SJSA1 (cell line): ENCODE results near the gene RAD51C. TPM values are rescaled to one million over a fixed set of nuclear protein-coding genes. Genes with fewer than 3 reads are reported as not detected.
"Not testable (repeated sequence)": the region's sequence is repeated elsewhere in the genome, so short reads cannot be mapped to it uniquely, and the experiment has no call there.

Source experiments
- DNase-seq, 2 experiments: peaks; one replicate each; pipeline ENCODE4 v3.0.0-alpha.2; 2015 to 2020; ENCODE audit warnings: low spot score in 2 of 2, low read depth in 1 of 2
- H3K27ac ChIP-seq: fragments of 250-450 bp; sonication (Bioruptor Pico); 2 replicates; pipeline ENCODE4 v1.5.1; 2020; ENCODE audit warnings: mild to moderate bottlenecking, moderate library complexity
- H3K27me3 ChIP-seq: fragments of 250-450 bp; sonication (Bioruptor Pico); replicated peaks from 2 replicates; pipeline ENCODE4 v1.5.1; 2020; ENCODE audit warnings: mild to moderate bottlenecking, moderate library complexity
- H3K36me3 ChIP-seq: fragments of 250-450 bp; sonication (Bioruptor Pico); 2 replicates; pipeline ENCODE4 v1.5.1; 2020; ENCODE audit warnings: mild to moderate bottlenecking
- H3K4me1 ChIP-seq: fragments of 250-450 bp; sonication (Bioruptor Pico); replicated peaks from 2 replicates; pipeline ENCODE4 v1.6.1; 2021; ENCODE audit warnings: mild to moderate bottlenecking
- H3K4me3 ChIP-seq: fragments of 250-450 bp; sonication (Bioruptor Pico); 2 replicates; pipeline ENCODE4 v1.5.1; 2020; ENCODE audit warnings: mild to moderate bottlenecking
- H3K9me3 ChIP-seq: fragments of 250-450 bp; sonication (Bioruptor Pico); replicated peaks from 2 replicates; pipeline ENCODE4 v1.5.1; 2020; ENCODE audit warnings: mild to moderate bottlenecking
- total RNA-seq: library from RNA; depleted of rRNA; stranded (reverse); fragments of >200 nt; shearing (Covaris generic); gene quantifications from 2 replicates; pipeline ENCODE4 v1.2.3, GENCODE V29; 2014

The RAD51C gene
- total RNA-seq, 1 experiment from 2014 or later: 77.8 TPM

DNA sequence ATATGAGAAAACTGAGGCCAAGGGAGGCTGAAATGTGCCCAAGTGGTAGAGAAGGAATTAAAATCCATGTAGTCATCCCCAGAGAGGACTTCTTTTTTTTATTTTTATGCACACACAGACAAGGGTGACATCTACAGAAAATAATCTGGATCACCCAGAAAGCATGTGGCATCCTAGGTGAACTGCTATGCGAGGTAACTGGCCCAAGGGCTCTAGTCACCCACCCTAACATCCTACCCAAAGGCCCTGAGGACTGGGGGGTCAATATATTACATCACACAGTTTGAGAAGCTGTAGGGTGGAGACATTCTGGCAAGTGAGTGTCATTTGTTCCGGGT, 23.8 kb upstream of the RAD51C start:
- H3K27me3 ChIP-seq: no peaks in the 10 kb centered on the region
- no peaks in the 10 kb centered on the region for H3K9me3 ChIP-seq
- DNase-seq: no peak
- no peaks in the 10 kb centered on the region for H3K36me3 ChIP-seq
- peaks cover 11% of the 10 kb centered on the region for H3K4me1 ChIP-seq
- H3K4me3 ChIP-seq: no peak overlapping the region
- no peak overlapping the region for H3K27ac ChIP-seq

DNA sequence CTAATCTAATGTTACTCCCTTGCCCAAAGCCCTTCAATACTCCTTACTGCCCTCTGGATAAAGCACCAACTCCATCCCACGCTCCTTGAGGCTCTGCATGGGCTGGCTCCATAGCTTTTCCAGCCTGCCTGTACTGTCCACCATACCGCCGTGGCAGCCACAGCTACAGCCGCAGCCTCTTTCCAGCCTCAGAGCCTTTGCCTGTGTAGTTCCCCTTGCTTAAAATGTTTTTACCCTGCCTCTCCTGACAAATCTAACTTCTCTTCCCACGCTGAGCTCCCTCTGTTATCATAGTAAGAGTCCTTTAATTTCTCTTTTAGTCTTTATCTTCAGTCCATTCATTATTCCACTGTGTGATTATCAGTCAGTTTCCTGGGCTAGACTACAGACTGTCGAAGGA, 22.5 kb upstream of the RAD51C start:
- Histone ChIP-seq H3K36me3 (no peaks in the 10 kb centered on the region), H3K27ac (no peak overlapping the region), H3K9me3 (no peaks in the 10 kb centered on the region), H3K4me3 (no peak overlapping the region), H3K4me1 (peaks cover 11% of the 10 kb centered on the region), H3K27me3 (no peaks in the 10 kb centered on the region)
- no peak for DNase-seq

DNA sequence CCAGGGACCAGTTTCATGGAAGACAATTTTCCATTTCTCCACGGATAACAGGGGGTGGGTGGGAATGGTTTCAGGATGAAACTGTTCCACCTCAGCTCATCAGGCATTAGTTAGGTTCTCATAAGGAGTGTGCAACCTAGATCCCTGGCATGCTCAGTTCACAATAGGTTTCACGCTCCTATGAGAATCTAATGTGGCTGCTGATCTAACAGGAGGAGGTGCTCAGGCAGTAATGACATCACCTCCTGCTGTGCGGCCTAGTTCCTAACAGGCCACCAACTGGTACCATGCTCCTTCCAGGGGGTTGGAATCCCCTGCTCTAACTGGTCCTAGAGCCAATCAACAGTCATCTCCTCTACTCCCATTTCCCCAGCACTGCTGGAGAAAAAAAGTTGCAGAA, 20.4 kb upstream of the RAD51C start:
- Histone ChIP-seq H3K27ac (no peak overlapping the region), H3K4me1 (no peaks in the 10 kb centered on the region; the same call in 1 of the 2 replicates), H3K27me3 (no peaks in the 10 kb centered on the region), H3K36me3 (no peaks in the 10 kb centered on the region), H3K9me3 (no peaks in the 10 kb centered on the region), H3K4me3 (no peak overlapping the region)
- DNase-seq: no peak

DNA sequence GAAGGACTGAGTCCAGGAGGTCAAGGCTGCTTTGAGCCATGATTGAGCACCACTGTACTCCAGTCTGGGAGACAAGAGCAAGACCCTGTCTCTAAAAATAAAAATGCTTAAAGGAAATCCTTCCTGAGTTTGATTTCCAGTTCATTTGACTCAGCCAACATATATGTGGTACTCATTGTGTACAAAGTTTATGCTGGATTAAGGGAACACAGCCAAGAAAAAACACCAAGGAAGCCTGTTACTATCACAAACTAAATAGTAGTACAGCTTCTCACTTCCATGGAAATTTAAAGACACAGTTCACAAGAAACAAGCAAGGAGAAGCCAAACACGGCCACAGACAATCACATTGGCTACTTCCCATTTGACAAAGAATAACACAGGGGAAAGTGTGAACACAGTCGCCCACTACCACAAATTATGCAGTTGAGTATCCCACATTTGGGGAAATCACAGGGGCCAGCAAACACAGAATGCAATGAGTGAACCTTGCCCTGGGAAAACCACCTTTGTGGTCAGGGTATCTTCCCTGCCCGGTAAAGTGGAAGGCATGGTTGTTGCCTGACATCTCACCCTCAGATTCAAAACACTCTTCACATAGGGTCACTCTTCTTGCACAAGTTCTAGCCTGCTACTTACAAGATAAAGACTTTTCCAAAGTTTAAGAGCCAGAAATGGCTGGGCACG, 15.1 kb upstream of the RAD51C start:
- Histone ChIP-seq H3K36me3 (no peaks in the 10 kb centered on the region), H3K27me3 (peaks cover 5% of the 10 kb centered on the region; the same call in 1 of the 2 replicates), H3K4me1 (no peaks in the 10 kb centered on the region; the same call in 1 of the 2 replicates), H3K4me3 (no peak overlapping the region), H3K9me3 (peaks cover 5% of the 10 kb centered on the region; the same call in 1 of the 2 replicates), H3K27ac (no peak overlapping the region)
- no peak for DNase-seq

DNA sequence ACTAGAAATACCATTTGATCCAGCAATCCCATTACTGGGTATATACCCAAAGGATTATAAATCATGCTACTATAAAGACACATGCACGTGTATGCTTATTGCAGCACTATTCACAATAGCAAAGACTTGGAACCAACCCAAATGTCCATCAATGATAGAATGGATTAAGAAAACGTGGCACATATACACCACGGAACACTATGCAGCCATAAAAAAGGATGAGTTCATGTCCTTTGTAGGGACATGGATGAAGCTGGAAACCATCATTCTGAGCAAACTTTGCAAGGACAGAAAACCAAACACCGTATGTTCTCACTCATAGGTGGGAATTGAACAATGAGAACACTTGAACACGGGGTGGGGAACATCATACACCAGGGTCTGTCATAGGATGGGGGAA, 14.1 kb upstream of the RAD51C start:
- not testable (repeated sequence) for H3K36me3 ChIP-seq, H3K27ac ChIP-seq, H3K4me1 ChIP-seq, DNase-seq, H3K4me3 ChIP-seq, H3K27me3 ChIP-seq, H3K9me3 ChIP-seq

DNA sequence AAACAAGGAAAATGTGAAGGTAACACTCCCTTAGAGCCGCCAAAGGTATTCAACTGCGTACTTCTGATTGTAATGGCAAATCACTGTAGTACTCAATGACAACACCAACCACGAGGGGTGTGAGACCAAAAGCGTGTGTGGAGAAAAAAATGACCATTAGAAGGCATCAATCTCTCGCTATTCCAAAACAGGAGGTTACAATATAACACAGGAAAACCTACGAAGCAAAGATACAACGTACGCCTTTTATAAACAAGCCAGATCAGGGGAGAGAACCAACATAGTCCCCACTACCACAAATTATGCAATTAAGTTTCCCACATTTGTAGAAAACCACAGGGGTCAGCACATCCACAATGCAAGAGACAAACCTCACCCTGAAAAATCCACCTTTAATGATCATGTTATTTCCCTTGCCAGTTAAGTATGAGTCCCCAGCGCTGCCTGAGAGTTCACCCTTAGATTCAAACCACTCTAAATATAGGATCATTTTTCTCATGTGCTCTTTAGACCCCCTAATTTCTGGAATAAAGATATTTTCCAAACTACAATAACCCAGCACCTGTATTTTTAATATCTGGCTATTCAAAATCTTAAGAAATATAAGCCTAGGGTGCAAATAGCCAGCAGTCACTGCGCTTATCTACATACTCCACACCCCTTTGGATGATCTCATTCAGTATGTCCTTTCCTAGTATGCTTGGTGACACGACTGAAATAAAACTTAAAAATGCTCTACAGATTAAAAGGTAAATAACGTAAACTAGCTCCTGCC, 13.0 kb upstream of the RAD51C start:
- Histone ChIP-seq H3K27me3 (peaks cover 5% of the 10 kb centered on the region; the same call in 1 of the 2 replicates), H3K4me3 (no peak overlapping the region), H3K4me1 (no peaks in the 10 kb centered on the region; the same call in 1 of the 2 replicates), H3K27ac (peak overlapping the region; percentile 20; the same call in 1 of the 2 replicates), H3K9me3 (peaks cover 5% of the 10 kb centered on the region; the same call in 1 of the 2 replicates), H3K36me3 (no peaks in the 10 kb centered on the region)
- DNase-seq: peak in 1 of 2 experiments; percentile 26

DNA sequence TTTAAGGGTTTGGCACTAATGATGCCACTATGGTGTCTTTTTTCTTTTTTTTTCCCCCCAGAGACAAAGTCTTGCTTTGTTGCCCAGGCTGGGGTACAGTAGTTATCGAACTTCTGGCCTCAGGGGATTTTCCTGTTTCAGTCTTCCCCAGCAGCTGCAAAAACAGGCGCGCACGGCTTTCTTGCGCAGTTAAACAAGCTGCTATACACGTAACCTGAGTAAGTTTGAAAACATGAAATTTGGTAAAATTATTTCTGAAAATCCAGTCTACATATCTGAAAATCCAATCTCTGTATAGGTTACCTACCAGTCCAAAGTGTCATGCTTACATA, 12.4 kb upstream of the RAD51C start:
- H3K4me1 ChIP-seq: no peaks in the 10 kb centered on the region; the same call in 1 of the 2 replicates
- peaks cover 5% of the 10 kb centered on the region; the same call in 1 of the 2 replicates for H3K9me3 ChIP-seq
- H3K27ac ChIP-seq: no peak overlapping the region
- no peak overlapping the region for H3K4me3 ChIP-seq
- H3K36me3 ChIP-seq: no peaks in the 10 kb centered on the region
- H3K27me3 ChIP-seq: peaks cover 5% of the 10 kb centered on the region; the same call in 1 of the 2 replicates
- DNase-seq: no peak

DNA sequence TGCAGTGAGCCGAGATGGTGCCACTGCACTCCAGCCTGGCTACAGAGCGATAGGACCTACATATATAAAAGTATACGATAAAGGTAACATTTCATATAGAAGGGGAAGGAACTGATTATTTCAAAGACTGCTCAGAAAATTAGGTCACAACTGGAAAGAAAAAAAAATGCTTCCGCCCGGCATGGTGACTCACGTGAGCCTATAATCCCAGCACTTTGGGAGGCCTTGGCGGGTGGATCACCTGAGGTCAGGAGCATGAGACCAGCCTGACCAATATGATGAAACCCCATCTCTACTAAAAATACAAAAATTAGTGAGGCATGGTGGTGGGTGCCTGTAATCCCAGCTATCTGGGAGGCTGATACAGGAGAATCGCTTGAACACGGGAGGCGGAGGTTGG, 8.4 kb upstream of the RAD51C start:
- Histone ChIP-seq H3K36me3 (no peaks in the 10 kb centered on the region), H3K4me3 (no peak overlapping the region), H3K9me3 (peaks cover 5% of the 10 kb centered on the region; the same call in 1 of the 2 replicates), H3K27ac (no peak overlapping the region), H3K27me3 (peaks cover 4% of the 10 kb centered on the region; the same call in 1 of the 2 replicates), H3K4me1 (no peaks in the 10 kb centered on the region; the same call in 1 of the 2 replicates)
- DNase-seq: no peak

DNA sequence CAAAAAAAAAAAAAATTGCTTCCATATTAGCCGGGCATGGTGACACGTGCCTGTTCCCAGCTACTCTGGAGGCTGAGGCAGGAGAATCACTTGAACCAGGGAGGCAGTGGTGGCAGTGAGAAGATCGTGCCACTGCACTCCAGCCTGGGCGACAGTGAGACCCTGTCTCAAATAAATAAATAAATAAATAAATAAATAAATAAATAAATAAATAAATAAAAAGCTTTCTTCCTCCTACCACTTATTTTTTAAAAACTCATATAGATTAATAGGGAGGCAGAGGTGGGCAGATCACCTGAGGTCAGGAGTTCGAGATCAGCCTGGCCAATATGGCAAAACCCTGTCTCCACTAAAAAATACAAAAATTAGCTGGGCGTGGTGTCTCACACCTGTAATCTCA, 7.9 kb upstream of the RAD51C start:
- H3K36me3 ChIP-seq, H3K9me3 ChIP-seq, H3K4me1 ChIP-seq, H3K4me3 ChIP-seq, H3K27me3 ChIP-seq, H3K27ac ChIP-seq, DNase-seq: not testable (repeated sequence)

DNA sequence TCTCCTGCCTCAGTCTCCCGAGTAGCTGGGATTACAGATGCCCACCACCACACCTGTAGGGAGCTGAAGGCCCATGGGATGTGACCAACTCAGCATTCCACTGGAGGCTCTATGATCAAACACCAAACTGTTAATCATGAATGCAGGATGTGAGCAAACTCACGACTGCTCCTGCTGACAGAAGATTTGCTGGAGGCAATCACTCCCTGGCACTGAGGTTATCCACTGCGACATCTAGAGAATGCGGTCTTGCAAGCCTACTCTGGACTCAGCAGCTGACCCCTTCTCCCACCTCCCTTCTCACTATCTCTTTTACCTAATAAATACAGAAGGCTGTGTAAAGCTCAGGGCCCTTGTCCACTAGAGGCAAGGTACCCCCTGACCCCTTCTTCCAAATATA, 5.4 kb upstream of the RAD51C start:
- Histone ChIP-seq H3K9me3 (no peaks in the 10 kb centered on the region), H3K27ac (no peak overlapping the region), H3K27me3 (no peaks in the 10 kb centered on the region), H3K4me1 (no peaks in the 10 kb centered on the region), H3K4me3 (no peak overlapping the region), H3K36me3 (no peaks in the 10 kb centered on the region)
- DNase-seq: no peak

DNA sequence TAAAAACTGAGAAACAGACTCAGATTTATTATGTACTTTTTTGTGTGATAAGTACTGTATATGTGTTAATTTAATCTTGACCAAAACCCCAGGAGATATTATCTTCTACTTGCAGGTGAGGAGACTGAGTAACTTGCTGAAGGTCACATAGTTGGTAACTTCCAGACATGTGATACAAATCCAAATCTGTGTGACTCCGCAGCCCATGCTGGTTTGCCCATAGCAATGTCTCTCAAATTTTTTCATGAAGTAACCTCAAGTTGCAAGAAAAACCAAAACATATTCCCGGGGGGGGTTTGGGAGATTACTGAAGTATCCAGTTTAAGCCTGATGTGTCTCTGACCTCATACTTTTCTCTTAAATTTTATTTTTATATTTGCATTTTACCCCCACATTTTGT, 3.9 kb upstream of the RAD51C start:
- no peaks in the 10 kb centered on the region for H3K27me3 ChIP-seq
- H3K9me3 ChIP-seq: no peaks in the 10 kb centered on the region
- no peaks in the 10 kb centered on the region for H3K36me3 ChIP-seq
- H3K4me3 ChIP-seq: no peak overlapping the region
- H3K4me1 ChIP-seq: peaks cover 10% of the 10 kb centered on the region
- no peak for DNase-seq
- H3K27ac ChIP-seq: no peak overlapping the region

DNA sequence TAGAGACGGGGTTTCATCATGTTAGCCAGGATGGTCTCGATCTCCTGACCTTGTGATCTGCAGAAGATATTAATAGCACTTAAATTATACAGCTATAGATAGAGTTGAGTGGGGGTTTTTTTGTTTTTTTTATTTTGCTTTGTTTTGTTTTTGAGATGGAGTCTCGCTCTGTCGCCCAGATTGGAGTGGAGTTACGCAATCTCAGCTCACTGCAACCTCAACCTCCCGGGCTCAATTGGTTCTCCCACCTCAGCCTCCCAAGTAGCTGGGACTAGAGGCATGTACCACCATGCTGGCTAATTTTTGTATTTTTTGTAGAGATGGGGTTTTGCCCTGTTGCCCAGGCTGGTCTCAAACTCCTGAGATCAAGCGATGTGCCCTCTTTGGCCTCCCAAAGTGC, 2.4 kb upstream of the RAD51C start:
- H3K27ac ChIP-seq, H3K27me3 ChIP-seq, H3K9me3 ChIP-seq, H3K36me3 ChIP-seq, DNase-seq, H3K4me3 ChIP-seq: not testable (repeated sequence)
- peaks cover 13% of the 10 kb centered on the region for H3K4me1 ChIP-seq

DNA sequence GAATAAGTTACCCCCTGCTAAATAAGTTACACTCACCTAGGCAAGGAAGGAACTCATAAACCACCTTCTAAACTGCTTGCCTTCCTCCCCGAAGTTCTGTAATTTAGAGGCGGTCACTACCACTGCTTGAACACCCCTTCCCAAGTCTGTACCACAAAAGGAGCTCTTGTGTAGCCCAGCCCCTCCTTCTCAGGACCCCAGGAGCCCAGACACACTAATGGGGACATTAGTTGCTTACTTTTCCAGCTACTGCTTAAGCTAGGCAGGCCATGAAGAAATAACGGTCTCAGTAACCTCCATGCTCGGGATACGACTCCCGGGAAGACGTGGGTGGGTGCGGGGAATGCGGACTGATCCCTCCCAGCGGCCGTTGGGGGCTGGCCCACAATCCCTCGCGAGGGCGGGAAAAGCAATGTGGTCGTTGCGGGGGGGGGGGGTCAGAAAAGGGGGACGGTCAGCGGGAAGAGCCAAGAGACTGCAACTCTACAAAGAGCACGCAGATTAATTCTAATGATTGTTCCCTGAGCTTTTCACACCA, 632 bp upstream of the RAD51C start, which contains the start of gene TEX14:
TEX14 (minus strand) TSS at position 345 of the 538 bp plus-strand sequence. CDS start 40,044 bp downstream, outside the sequence.
- peak within 1 kb of the TSS; percentile 57 for H3K4me3 ChIP-seq
- H3K4me1 ChIP-seq: peaks cover 13% of the 10 kb centered on the region
- no peaks in the 10 kb centered on the region for H3K27me3 ChIP-seq
- peak within 1 kb of the TSS; percentile 56 for H3K27ac ChIP-seq
- H3K36me3 ChIP-seq: peaks cover 9% of the 10 kb centered on the region
- no peaks in the 10 kb centered on the region for H3K9me3 ChIP-seq
- DNase-seq: no peak

DNA sequence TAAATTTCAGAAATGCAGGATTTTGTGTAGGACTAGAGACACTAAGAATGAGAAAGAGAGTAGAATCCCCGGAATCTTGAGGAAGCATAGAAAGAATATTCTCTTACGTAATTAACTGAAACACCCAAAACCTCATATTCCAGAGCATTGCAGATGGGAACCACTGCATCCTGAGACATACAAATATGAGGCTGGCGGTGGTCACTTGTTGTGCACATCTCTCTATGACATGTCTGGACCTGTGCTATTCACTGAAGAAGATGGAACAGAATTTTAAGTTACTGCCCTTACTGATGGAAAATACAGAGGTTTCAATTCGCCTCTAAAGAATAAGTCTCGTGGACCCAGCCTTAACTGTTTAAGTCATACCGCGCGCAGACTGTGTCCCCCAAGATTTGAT, 806 bp downstream of the RAD51C start:
- no peak for DNase-seq
- Histone ChIP-seq H3K36me3 (peaks cover 13% of the 10 kb centered on the region), H3K4me1 (peaks cover 13% of the 10 kb centered on the region), H3K4me3 (peak overlapping the region; percentile 57), H3K27me3 (no peaks in the 10 kb centered on the region), H3K27ac (peak overlapping the region; percentile 56), H3K9me3 (no peaks in the 10 kb centered on the region)
